DLD1 (cell line): ENCODE data around the gene ANKRD53.

Source experiments
- in situ Hi-C: cut with HindIII; loops from 2 replicates; pipeline ENCODE4 v1.10.0; 2017; ENCODE audit warnings: low sequenced_read_pairs

The ANKRD53 gene

GRCh38 chr2:70962885-70963878, 15.2 kb upstream of the ANKRD53 start:
- in situ Hi-C loops, result no loop called here

DNA sequence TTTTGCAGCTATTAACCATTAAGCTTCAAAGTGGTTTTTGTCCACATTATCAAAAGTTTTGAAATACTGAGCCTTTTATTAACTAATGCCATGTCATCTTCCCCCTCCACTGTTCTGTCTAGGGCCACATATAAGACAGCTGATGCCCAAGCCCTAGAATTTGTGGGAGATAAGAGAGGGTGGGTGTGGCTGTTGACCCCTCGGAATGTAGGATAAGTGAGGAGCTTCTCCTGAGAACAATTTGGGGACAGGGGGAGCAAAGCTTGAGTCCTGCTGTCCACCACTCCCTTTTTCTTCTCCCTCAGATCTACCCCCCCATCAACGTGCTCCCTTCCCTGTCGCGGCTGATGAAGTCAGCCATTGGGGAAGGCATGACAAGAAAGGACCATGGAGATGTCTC, 14.3 kb upstream of the ANKRD53 start:
- in situ Hi-C loops, result no loop called here

DNA sequence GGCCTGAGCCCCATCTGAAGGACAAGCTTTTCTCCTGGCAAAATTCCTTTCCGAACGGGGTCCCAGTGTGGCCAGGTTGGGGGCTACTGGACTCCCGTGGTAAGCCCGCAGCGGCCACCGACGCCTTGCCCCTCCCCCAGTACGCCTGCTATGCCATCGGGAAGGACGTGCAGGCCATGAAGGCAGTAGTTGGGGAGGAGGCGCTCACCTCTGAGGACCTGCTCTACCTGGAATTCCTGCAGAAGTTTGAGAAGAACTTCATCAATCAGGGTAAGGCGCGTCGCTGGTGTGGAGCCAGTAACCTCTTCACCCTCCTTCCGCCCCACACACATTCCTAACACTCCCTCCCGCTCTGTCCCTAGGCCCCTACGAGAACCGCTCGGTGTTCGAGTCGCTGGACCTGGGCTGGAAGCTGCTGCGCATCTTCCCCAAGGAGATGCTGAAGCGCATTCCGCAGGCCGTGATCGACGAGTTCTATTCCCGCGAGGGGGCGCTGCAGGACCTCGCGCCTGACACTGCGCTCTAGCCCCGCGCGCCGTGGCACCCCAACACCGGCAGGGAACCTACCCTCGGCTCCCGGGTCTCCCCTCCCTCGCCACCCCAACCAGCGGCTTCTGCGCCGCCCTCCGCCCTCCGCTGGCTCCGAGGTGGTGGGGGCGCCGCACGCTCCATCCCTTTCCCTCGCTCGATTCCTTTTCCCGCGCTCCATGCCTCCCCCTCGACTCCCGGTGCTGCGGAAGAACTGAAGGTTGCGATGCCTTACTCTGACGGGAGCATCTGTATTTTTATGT, 13.6 kb upstream of the ANKRD53 start:
- in situ Hi-C loops, result no loop called here

- in situ Hi-C loops, result no loop called here
Observed at GRCh38 chr2:70965506-70965905, 12.9 kb upstream of the ANKRD53 start.

DNA sequence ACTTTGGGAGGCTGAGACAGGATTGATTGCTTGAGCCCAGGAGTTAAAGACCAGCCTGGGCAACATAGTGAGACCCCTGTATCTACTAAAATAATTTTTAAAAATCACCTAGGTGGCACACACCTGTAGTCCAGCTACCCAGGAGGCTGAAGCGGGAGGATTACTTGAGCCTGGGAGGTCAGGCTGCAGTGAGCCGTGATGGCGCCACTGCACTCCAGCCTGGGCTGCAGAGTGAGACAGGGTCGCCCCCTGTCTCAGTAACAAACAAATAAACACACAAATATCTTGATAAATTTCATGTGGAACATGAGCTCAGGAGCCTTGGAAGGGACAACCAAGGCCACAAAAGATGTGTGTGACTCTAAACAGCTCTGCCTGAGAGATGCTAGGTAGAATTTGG, 11.7 kb upstream of the ANKRD53 start:
- in situ Hi-C loops, result no loop called here

GRCh38 chr2:70967189-70967588, 11.2 kb upstream of the ANKRD53 start:
- in situ Hi-C loops, result no loop called here

DNA sequence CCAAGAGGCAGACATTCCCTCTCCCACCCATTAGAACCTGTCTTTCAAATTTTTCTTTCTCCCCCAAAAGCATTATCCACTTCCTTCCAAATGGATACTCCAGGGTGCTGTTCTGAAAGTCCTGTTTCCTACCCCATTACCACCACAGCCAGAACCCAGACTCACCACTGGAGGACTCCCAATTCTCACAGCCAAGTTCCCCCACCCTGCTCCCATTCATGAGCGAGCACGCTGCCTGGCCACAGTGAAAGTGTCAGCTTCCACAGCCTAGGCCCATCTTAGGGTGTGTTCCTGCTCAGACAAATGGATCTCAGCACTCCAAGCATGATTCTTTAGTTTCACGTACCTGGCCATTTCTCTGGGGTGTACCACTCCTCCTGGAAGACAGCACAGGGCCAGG, 3.8 kb upstream of the ANKRD53 start:
- in situ Hi-C loops, result no loop called here

DNA sequence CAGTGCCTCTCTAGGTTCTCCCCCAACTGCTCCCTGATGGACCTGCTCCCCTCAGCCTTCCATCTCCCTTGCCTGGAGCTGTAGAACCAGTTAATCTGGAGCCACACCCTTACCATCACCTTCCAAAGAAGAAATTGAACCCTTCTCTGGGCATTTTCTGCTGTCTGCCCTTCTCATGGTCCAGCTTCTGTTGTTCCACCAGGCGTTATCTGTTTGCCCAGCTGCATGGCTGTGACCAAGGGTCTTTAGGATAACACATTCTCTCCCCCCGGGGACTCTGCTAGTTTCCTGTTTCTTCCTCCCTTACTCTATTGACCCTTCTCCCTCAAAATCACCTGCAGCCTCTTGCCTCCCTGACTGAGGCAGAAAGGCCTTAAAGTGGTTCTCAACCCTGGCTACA, 3.2 kb upstream of the ANKRD53 start:
- in situ Hi-C loops, result no loop called here

- in situ Hi-C loops, result no loop called here
Observed at GRCh38 chr2:70977605-70978205, 725 bp upstream of the ANKRD53 start.

- in situ Hi-C loops, result no loop called here
Observed at GRCh38 chr2:70979180-70979488, 704 bp downstream of the ANKRD53 start.

DNA sequence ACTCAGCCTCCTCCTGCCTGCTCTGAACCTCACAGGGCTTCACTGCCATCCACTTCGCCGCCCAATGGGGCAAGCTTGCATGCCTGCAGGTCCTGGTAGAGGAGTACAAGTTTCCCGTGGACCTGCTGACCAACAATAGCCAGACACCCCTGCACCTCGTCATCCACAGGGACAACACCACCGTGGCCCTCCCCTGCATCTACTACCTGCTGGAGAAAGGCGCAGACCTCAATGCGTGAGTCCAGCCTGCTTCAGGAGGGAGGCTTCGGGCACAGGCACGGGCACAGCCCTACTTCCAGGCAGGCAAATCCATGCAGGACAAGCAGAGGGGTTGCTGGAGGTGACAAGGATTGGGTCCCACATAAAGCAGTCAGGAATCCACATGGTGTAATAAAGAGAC, 1.2 kb downstream of the ANKRD53 start:
- in situ Hi-C loops, result no loop called here

GRCh38 chr2:70981421-70981820, 3.0 kb downstream of the ANKRD53 start:
- in situ Hi-C loops, result no loop called here

DNA sequence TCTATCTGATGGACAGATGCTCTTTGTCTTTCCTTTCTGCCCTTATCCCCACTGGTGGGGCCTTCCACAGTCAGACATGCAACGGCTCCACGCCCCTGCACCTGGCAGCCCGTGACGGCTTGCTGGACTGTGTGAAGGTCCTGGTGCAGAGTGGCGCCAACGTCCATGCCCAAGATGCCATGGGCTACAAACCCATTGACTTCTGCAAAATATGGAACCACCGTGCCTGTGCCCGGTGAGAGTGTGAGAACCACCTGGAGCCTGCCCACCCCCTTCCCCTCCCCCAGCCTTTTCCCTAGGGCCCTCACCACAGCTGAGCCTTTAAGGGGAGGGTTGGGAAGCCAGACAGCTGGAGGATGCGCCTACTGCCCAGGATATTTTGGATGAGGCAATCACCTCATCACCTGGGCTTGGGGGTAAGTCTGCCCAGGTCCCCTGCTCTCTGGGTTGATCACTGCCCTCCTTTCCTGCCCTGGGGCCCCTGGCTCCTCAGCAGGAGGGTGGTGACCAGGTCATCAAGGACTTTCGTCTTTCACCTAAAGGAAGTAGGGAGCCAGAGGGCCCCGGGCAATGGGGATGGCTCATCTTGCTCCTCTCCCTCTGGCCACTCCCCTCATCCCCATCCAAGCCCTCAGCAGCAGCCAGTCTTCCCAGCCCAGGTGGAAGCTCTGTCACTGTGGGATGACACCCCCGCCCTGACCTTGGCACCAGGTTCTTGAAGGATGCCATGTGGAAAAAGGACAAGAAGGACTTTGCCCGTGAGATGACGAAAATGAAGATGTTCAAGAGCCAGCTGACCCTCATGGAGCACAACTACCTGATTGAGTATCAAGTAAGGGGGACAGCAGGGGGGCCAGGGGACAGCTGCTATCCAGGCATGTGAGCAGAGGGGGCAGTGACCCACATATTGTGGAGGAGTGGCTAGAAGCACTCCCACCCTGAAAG, 3.7 kb downstream of the ANKRD53 start:
- in situ Hi-C loops, result no loop called here

DNA sequence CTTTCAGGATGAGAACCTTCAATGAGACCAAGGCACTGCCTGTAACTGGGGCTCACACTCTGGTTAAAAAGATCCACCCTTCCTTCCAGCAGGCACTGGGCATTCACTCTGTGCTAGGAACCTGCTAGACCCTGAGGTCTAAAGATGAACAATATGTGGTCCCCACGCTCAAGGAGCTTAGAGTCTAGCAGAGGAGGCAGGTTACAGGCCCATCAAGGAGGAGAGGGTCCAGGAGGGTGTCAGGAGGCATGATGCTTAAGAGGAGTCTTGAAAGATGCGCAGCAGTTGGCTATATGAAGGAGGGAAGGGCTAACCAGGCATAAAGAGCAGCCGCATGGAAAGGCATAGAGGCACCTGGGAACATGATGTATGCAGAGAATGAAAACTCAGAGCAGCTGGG, 4.5 kb downstream of the ANKRD53 start:
- in situ Hi-C loops, result no loop called here

DNA sequence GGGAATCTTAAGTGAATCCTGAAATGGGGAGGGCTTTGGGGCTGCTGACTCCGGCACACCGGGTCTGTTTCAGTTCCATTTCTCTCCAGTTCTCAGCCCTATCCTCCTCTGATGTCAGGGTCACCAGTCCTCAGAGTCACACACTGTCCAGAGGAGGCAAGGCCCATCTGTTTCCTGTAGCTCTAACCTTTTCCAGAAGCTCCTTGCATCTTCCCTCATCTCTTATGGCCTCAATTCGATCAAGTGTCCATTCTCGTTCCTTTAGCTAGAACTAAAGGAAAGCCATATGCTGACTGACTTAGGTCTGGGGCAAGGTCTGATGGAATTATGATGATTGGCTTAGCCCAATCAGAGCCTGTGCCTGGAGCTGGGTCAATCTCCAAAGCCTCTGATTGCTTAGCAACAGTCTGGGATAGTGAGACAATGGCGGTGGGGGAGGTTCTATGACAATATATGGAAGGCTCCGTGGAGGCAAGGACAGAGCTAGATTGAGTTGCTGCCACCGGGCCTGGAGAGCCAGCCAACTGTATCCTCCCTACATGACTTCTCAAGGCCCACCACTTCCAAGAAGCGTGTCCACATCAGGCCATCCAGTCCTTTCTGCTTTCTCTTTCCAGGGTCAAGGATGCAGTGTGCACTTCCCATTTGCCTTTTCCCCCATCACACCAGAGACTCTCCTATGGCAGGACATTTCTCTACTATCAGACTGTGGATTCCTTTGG, 5.2 kb downstream of the ANKRD53 start:
- in situ Hi-C loops, result no loop called here

DNA sequence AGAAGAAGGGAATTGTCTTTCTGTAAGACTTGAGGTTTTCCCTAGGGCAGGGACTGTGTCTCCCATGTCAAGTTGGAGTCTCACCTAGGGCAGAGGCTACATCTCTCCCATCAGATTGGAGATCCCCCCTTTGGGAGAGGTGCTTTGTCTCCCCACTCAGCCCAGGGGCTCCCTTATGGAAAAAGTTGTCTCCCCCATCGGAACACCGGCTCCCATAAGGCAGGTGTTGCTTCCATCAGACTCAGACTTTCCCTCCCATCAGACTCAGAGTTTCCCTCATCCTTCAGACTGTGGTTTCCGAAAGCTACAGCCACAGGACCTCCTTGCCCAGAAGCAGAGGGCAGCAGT, 5.8 kb downstream of the ANKRD53 start:
- in situ Hi-C loops, result no loop called here

GRCh38 chr2:70984576-70985282, 6.3 kb downstream of the ANKRD53 start:
- in situ Hi-C loops, result loop anchor here (5.0 kb wide), 1 partner anchor 42 kb away; no protein-coding TSS in a partner anchor

DNA sequence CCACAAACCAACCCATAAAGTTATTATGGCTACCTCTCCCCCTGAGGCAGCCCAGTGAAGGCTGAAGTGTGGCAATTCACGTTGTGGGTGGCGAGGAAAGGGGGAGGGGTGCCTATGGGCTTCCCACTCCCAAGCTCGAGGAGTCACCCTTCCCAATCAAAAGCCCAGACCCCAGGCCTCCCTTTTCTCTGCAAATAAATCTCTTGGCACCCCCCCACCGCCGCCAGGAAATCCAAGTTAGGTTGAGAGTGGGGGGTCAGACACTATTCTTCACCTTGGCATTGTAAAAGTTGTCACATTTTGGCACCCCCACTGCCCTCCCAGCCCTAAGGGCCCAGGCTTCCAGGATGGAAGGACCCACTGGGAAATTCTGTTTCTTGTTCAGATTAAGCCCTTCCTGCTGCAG, 6.9 kb downstream of the ANKRD53 start:
- in situ Hi-C loops, result loop anchor here (5.0 kb wide), 1 partner anchor 43 kb away; no protein-coding TSS in a partner anchor

GRCh38 chr2:70985956-70986355, 7.5 kb downstream of the ANKRD53 start:
- in situ Hi-C loops, result loop anchor here (5.0 kb wide), 1 partner anchor 44 kb away; no protein-coding TSS in a partner anchor
